HL-60/S4 treated with phorbol 12-myristate 13-acetate at 8.2 ng/mL for 4 days and 3 days (cell line): ENCODE results near the gene B9D2.
"Not testable (repeated sequence)": the region's sequence is repeated elsewhere in the genome, so short reads cannot be mapped to it uniquely, and the experiment has no call there.

Source experiments
- in situ Hi-C: fragments of 300-500 bp; cut with MboI; formaldehyde crosslinking; loops from 2 replicates; pipeline ENCODE4 v1.15.0; 2022; ENCODE audit warnings: low sequenced_read_pairs

The B9D2 gene

GRCh38 chr19:41356984-41357739 lies 6.8 kb downstream of the B9D2 start:
- in situ Hi-C loops: no loop called here

- in situ Hi-C loops: no loop called here
Measured at GRCh38 chr19:41355802-41356201, 8.1 kb downstream of the B9D2 start.

- in situ Hi-C loops: no loop called here
Measured at GRCh38 chr19:41355035-41355434, 8.9 kb downstream of the B9D2 start.

GRCh38 chr19:41354343-41354953 lies 9.5 kb downstream of the B9D2 start:
- in situ Hi-C loops: no loop called here

- in situ Hi-C loops: no loop called here
Measured at GRCh38 chr19:41353466-41354342, 10.2 kb downstream of the B9D2 start, which contains the start of gene TGFB1. Gene TGFB1 (minus strand): TSS chr19:41353922. CDS start chr19:41353044, 878 bp downstream.

- in situ Hi-C loops: no loop called here
Measured at GRCh38 chr19:41352609-41353465, 11.1 kb downstream of the B9D2 start.

- in situ Hi-C loops: no loop called here
Measured at GRCh38 chr19:41352279-41352608, 11.7 kb downstream of the B9D2 start.

GRCh38 chr19:41351339-41352245 lies 12.4 kb downstream of the B9D2 start:
- in situ Hi-C loops: no loop called here

- in situ Hi-C loops: no loop called here
Measured at GRCh38 chr19:41350735-41351338, 13.1 kb downstream of the B9D2 start.

- in situ Hi-C loops: not testable (repeated sequence)
Measured at GRCh38 chr19:41346916-41347315, 17.0 kb downstream of the B9D2 start.

GRCh38 chr19:41344162-41344561 lies 19.8 kb downstream of the B9D2 start:
- in situ Hi-C loops: no loop called here

- in situ Hi-C loops: no loop called here
Measured at GRCh38 chr19:41341669-41342490, 22.1 kb downstream of the B9D2 start.

GRCh38 chr19:41339936-41340335 lies 24.0 kb downstream of the B9D2 start:
- in situ Hi-C loops: no loop called here

- in situ Hi-C loops: no loop called here
Measured at GRCh38 chr19:41335467-41335866, 28.5 kb downstream of the B9D2 start.

- in situ Hi-C loops: no loop called here
Measured at GRCh38 chr19:41334793-41335192, 29.2 kb downstream of the B9D2 start.

- in situ Hi-C loops: no loop called here
Measured at GRCh38 chr19:41332468-41332867, 31.5 kb downstream of the B9D2 start.

- in situ Hi-C loops: no loop called here
Measured at GRCh38 chr19:41332000-41332399, 31.9 kb downstream of the B9D2 start.

GRCh38 chr19:41330946-41331678 lies 32.8 kb downstream of the B9D2 start:
- in situ Hi-C loops: no loop called here
